K562 (cell line): ENCODE results near the gene COL16A1. TPM values are rescaled to one million over a fixed set of nuclear protein-coding genes. Genes with fewer than 3 reads are reported as not detected.

Experiments
- ATAC-seq: fragments of 200-7000 bp; cut with Tn5 transposase; 3 replicates; pipeline ENCODE4 v1.9.1; 2020; ENCODE audit warnings: moderate library complexity
- BruUV-seq: library from RNA; stranded (reverse); fragments of 400-500 nt; replicated peaks from 2 replicates; lab custom pipeline; 2021; lab: Mats Ljungman, UMichigan
- CTCF ChIA-PET: fragments of 300-600 bp; formaldehyde crosslinking; extraction: SDS; loops from one replicate; lab custom pipeline; 2021; ENCODE audit warnings: low intra/inter-chr PET ratio; lab: Yijun Ruan, JAX
- POLR2A ChIA-PET: fragments of 300-600, 350-650 bp; sonication (Branson Sonifier 250); formaldehyde crosslinking; extraction: SDS; loops from one replicate; lab custom pipeline; 2021; ENCODE audit warnings: antibody characterized with exemption, inconsistent platforms; lab: Yijun Ruan, JAX
- DNase-seq, 4 experiments: peaks; one replicate each; pipeline versions ENCODE4 v3.0.0 to v3.0.0-alpha.2; 2011 to 2018; ENCODE audit warnings: low spot score in 3 of 4, mixed read lengths in 3 of 4; ENCODE audit errors: extremely low read depth in 1 of 4
- FAIRE-seq: peaks from 2 replicates; lab custom pipeline; 2011; peaks lifted over from hg19 to GRCh38; lab: Jason Lieb, UNC
- H2AFZ ChIP-seq: 2 replicates; pipeline ENCODE4 v1.6.0; 2011; ENCODE audit warnings: low read depth, low read length, control low read depth, inconsistent platforms
- H3K27ac ChIP-seq: fragments of 200-600 bp; 3 replicates; pipeline ENCODE4 v1.8.0; 2011; ENCODE audit warnings: low read depth, mild to moderate bottlenecking, control low read depth, inconsistent platforms, low read length, moderate library complexity, mixed read lengths; ENCODE audit errors: extremely low read depth
- H3K27me3 ChIP-seq, 2 experiments: fragments of 300-600 bp in 1 of 2; 2 replicates in 1 of 2; 3 replicates in 1 of 2; pipeline versions ENCODE4 v1.6.0 to v1.8.0; 2011; ENCODE audit warnings: inconsistent platforms in 2 of 2, low read length in 2 of 2, mild to moderate bottlenecking in 1 of 2, mixed read lengths in 1 of 2, moderate library complexity in 1 of 2; ENCODE audit not compliant: control insufficient read depth in 2 of 2, insufficient read depth in 2 of 2
- H3K36me3 ChIP-seq: fragments of 300-600 bp; 3 replicates; pipeline ENCODE4 v1.8.0; 2011; ENCODE audit warnings: mild to moderate bottlenecking, low read length, inconsistent platforms; ENCODE audit not compliant: control insufficient read depth, insufficient read depth
- H3K4me1 ChIP-seq, 2 experiments: fragments of 200-600 bp in 1 of 2; replicated peaks in 1 of 2; 2 replicates in 1 of 2; 3 replicates in 1 of 2; pipeline versions ENCODE4 v1.5.1 to v1.8.0; 2011; ENCODE audit warnings: inconsistent platforms in 2 of 2, low read length in 2 of 2, mild to moderate bottlenecking in 1 of 2, mixed read lengths in 1 of 2, moderate library complexity in 1 of 2; ENCODE audit not compliant: control insufficient read depth in 2 of 2, insufficient read depth in 2 of 2
- H3K4me2 ChIP-seq: 2 replicates; pipeline ENCODE4 v1.6.1; 2011; ENCODE audit warnings: low read length, control low read depth, inconsistent platforms, mixed read lengths; ENCODE audit not compliant: insufficient read depth
- H3K4me3 ChIP-seq: fragments of 200-600 bp; sonication (generic), shearing (Covaris generic); 2 replicates; pipeline ENCODE4 v1.5.1; 2016; ENCODE audit warnings: control low read depth, inconsistent platforms
- H3K79me2 ChIP-seq: fragments of 200-600 bp; 3 replicates; pipeline ENCODE4 v1.8.0; 2011; ENCODE audit warnings: low read length, inconsistent platforms; ENCODE audit not compliant: control insufficient read depth, insufficient read depth
- H3K9ac ChIP-seq, 2 experiments: 2 replicates each; pipeline versions ENCODE4 v1.6.0 to v1.6.1; 2011; ENCODE audit warnings: low read depth in 2 of 2, low read length in 2 of 2, control low read depth in 1 of 2, inconsistent platforms in 1 of 2, mild to moderate bottlenecking in 1 of 2, mixed read lengths in 1 of 2; ENCODE audit not compliant: insufficient read depth in 1 of 2
- H3K9me1 ChIP-seq: one replicate; pipeline ENCODE4 v1.6.0; 2011; ENCODE audit warnings: inconsistent platforms, mild to moderate bottlenecking, low read length, moderate library complexity; ENCODE audit not compliant: control insufficient read depth, insufficient read depth
- H3K9me3 ChIP-seq: replicated peaks from 2 replicates; pipeline ENCODE4 v1.5.1; 2011; ENCODE audit warnings: low read depth, low read length, inconsistent platforms; ENCODE audit not compliant: control insufficient read depth, insufficient read depth
- H4K20me1 ChIP-seq: replicated peaks from 2 replicates; pipeline ENCODE4 v1.6.1; 2011; ENCODE audit warnings: low read length, inconsistent platforms, mixed read lengths; ENCODE audit not compliant: control insufficient read depth, insufficient read depth
- CEBPG ChIP-seq, 3 experiments: fragments of 200-800 bp in 1 of 3; sonication (Bioruptor generic) in 1 of 3; sonication (generic) in 1 of 3; formaldehyde crosslinking in 1 of 3; IDR thresholded peaks in 2 of 3; conservative IDR thresholded peaks in 1 of 3; 2 replicates each; pipeline versions ENCODE4 v1.6.1 to v1.8.0; 2016 to 2022; ENCODE audit warnings: missing compliant biosample characterization in 2 of 3, missing genetic modification characterization in 2 of 3, mild to moderate bottlenecking in 1 of 3, missing genetic modification reagents in 1 of 3
- CEBPZ ChIP-seq: fragments of 150-350 bp; IDR thresholded peaks from 2 replicates; pipeline ENCODE4 v1.6.1; 2014; ENCODE audit warnings: low read depth, mild to moderate bottlenecking, low read length, borderline replicate concordance
- ESRRA ChIP-seq: fragments of 450-650 bp; IDR thresholded peaks from 2 replicates; pipeline ENCODE4 v1.6.1; 2014; ENCODE audit warnings: low read depth, mild to moderate bottlenecking, moderate library complexity, borderline replicate concordance
- MEIS2 ChIP-seq: fragments of 450-650 bp; IDR thresholded peaks from 2 replicates; pipeline ENCODE4 v1.6.1; 2014; ENCODE audit warnings: mild to moderate bottlenecking; ENCODE audit not compliant: partially characterized antibody
- ZBED1 ChIP-seq: IDR thresholded peaks from 2 replicates; pipeline ENCODE4 v1.6.1; 2014
- ZNF217 ChIP-seq: sonication (generic); formaldehyde crosslinking; IDR thresholded peaks from 2 replicates; pipeline ENCODE4 v1.8.0; 2022; ENCODE audit warnings: mild to moderate bottlenecking, missing genetic modification reagents
- ZNF263 ChIP-seq: sonication (generic); formaldehyde crosslinking; IDR thresholded peaks from 2 replicates; pipeline ENCODE4 v1.8.0; 2022; ENCODE audit warnings: mild to moderate bottlenecking, missing genetic modification reagents, borderline replicate concordance
- WGBS: fragments of 100-300 bp; shearing (Covaris generic); methylation state at CpG from one replicate; pipeline ENCODE4 v1.1.6; 2016; ENCODE audit warnings: low coverage, mixed read lengths; ENCODE audit not compliant: insufficient coverage; ENCODE audit errors: missing lambda C conversion rate; 5-methylcytosine and 5-hydroxymethylcytosine counted together
- in situ Hi-C: fragments of 300-500 bp; cut with MboI; formaldehyde crosslinking; loops from 4 replicates; pipeline ENCODE4 v1.15.0; 2018; ENCODE audit warnings: inconsistent platforms, mixed read lengths
- intact Hi-C: fragments of 100-400 bp; cut with micrococcal nuclease; formaldehyde crosslinking; loops from 2 replicates; pipeline ENCODE4 v1.14.2; 2022
- polyA plus RNA-seq, 8 experiments: library from polyadenylated mRNA; depleted of rRNA in 4 of 8; stranded (reverse) in 5 of 8; unstranded in 3 of 8; fragments of >200 nt; fragmentation: Nextera tagmentation in 2 of 8; fragmentation: Illumina TruSeq in 1 of 8; extraction: Ambion mirVana in 2 of 8; extraction: Trizol in 1 of 8; gene quantifications; 2 replicates each; pipeline versions ENCODE4 v1.2.1 to v1.2.3, GENCODE V29; 2011 to 2014; ENCODE audit warnings: inconsistent platforms in 1 of 8, missing spikeins in 1 of 8
- total RNA-seq, 7 experiments: library from RNA; depleted of rRNA in 6 of 7; stranded (reverse); fragments of >200 nt in 6 of 7; fragmentation: Illumina TruSeq in 2 of 7; extraction: Trizol in 2 of 7; gene quantifications; 2 replicates each; pipeline versions ENCODE4 v1.2.1 to v1.2.3, GENCODE V29; 2011 to 2021; ENCODE audit warnings: low replicate concordance in 1 of 7

COL16A1 gene
- total and polyA plus RNA-seq, 9 of the 15 experiments (the other 6 are each of a cell fraction or from before 2014, with no cell fraction given), result 0.11 to 0.60 (median 0.11) TPM; not detected in 6

DNA sequence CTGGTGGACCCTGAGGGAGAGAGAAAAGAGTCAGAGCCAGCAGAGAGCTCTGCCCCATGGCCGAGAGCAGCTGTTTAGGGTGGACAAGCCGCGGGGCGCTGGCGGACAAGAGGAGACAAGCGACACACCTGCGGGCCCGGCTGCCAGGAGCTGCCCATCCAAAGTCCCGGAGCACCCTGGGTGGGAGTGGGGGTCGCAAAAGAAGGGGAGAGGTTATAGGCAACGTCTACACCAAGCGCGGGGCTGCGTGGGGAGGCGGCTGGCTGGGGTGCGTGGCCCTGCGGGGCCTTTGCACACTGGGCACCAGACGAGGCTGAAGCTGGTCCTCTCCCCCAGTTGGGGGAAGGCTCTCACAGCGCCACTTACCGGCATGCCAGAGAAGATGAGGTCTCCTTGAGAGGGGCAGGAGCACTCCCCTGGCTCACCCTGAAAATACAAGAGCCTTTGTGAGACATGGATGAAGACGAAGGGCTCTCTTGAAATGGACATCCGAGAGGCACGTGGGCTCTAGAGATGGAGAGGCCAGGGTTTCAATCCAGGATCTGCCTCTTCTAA is 24.1 kb downstream of the COL16A1 start (continued):
- peak; percentile 24; the same call in 1 of the 2 replicates for TF ChIP-seq ZNF263
- peak; percentile 33; the same call in 1 of the 2 replicates for TF ChIP-seq ESRRA
- TF ChIP-seq, all 486 proteins: peak for 3

DNA sequence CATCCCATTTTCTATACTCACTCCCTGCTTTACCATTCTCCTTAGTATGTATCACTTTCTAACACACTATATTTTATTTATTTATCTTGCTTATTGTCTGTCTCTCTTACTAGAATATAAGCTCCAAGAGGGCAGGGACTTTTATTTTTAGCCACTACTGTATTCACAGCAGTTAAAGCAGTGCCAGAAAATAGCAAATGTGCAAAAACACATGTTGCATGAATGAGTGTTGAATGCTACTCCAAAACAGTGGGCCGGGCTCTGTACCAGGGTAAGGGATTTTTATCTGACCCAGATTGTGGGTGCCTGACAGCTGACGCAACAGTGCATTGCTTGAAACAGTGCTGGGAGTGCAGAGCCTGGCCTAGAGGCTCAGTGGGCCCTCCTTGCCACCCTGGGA is 24.7 kb downstream of the COL16A1 start:
- H3K4me3 ChIP-seq, result no peak overlapping the region
- TF ChIP-seq ZNF217 (CRISPR knock-in tag) (no peak), CEBPG (CRISPR knock-in tag; IDR thresholded peaks at IDR 0.05) (peak; percentile 45; the same call in 1 of the 2 replicates), CEBPG (tag; conservative IDR thresholded peaks at IDR 0.05 in 1 of 2, IDR thresholded peaks at IDR 0.05 in 1 of 2) (no peak), CEBPZ (no peak), MEIS2 (no peak), ZBED1 (no peak)
- TF ChIP-seq, all 486 proteins: peak for 1
- POLR2A ChIA-PET, result interaction anchor here (1.1 to 1.6 kb wide), 4 partner anchors 9 to 25 kb away, joined by 3 to 7 read pairs (median 4); no protein-coding TSS in a partner anchor
- H3K9me1 ChIP-seq, result no peaks in the 10 kb centered on the region
- H3K4me1 ChIP-seq, result peaks cover 0 to 7% of the 10 kb centered on the region in 2 experiments; a peak in 1 of 5 replicates
- no peak overlapping the region for H3K9ac ChIP-seq
- H3K27me3 ChIP-seq, result peaks cover 62 to 95% of the 10 kb centered on the region in 2 experiments
- in situ Hi-C loops (no loop called here), intact Hi-C loops (no loop called here)
- DNase-seq (no peak), FAIRE-seq (no peak), ATAC-seq (no peak)
- CTCF ChIA-PET, result no interaction called here
- no peak overlapping the region for H3K4me2 ChIP-seq
- no TSS peak for BruUV-seq
- WGBS, result 0% methylated on average over 2 of the region's 2 CpGs
- H3K79me2 ChIP-seq, result no peaks in the 10 kb centered on the region
- H4K20me1 ChIP-seq, result peaks cover 14% of the 10 kb centered on the region
- no peaks in the 10 kb centered on the region for H3K9me3 ChIP-seq
- H2AFZ ChIP-seq, result no peak overlapping the region
- no peaks in the 10 kb centered on the region for H3K36me3 ChIP-seq
- no peak overlapping the region for H3K27ac ChIP-seq
